Measurements from ENCODE around the gene DES.

DNA sequence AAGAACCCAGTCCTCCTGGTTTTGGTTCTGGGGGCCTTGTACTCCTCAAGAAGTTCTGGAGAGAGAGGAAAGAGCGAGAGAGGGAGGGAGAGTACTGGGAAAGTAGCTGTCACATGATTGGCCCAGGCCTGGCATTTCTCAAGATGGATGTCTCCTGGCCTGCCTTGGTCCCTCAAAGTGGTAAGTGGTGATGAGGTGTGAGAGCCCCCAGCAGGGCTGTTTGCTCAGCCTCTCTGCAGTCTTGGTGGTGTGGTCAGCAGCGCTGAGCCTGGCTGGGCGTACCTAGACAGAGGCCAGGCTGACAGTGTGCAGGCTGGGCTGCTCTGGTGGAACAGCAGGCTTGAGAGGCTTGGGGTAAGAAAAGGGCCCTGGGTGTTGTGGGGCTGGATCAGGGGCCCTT is 19.0 kb downstream of the DES start:
- no peak for TF ChIP-seq POLR2A (IDR thresholded peaks at IDR 0.05)
- TF ChIP-seq, protein P1, sequence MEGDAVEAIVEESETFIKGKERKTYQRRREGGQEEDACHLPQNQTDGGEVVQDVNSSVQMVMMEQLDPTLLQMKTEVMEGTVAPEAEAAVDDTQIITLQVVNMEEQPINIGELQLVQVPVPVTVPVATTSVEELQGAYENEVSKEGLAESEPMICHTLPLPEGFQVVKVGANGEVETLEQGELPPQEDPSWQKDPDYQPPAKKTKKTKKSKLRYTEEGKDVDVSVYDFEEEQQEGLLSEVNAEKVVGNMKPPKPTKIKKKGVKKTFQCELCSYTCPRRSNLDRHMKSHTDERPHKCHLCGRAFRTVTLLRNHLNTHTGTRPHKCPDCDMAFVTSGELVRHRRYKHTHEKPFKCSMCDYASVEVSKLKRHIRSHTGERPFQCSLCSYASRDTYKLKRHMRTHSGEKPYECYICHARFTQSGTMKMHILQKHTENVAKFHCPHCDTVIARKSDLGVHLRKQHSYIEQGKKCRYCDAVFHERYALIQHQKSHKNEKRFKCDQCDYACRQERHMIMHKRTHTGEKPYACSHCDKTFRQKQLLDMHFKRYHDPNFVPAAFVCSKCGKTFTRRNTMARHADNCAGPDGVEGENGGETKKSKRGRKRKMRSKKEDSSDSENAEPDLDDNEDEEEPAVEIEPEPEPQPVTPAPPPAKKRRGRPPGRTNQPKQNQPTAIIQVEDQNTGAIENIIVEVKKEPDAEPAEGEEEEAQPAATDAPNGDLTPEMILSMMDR (IDR thresholded peaks at IDR 0.05 in 4 of 5, conservative IDR thresholded peaks at IDR 0.05 in 1 of 5), result no peak

Data from gastrocnemius medialis (tissue), 4 donors.